Measurements from ENCODE around the gene GSG1L. TPM values are rescaled to one million over a fixed set of nuclear protein-coding genes. Genes with fewer than 3 reads are reported as not detected.

The GSG1L gene
- total and polyA plus RNA-seq, 4 donors, result not detected

- Histone ChIP-seq H3K9me3 (ENCODE audit: control insufficient read depth in 4 of 4, low read length in 3 of 4) (no peaks in the 10 kb centered on the region), H3K4me1 (ENCODE audit: control insufficient read depth in 4 of 4, insufficient read depth in 4 of 4, low read length in 3 of 4) (peaks cover 0 to under 1% (median 0%) of the 10 kb centered on the region in 4 donors), H3K36me3 (ENCODE audit: control insufficient read depth in 4 of 4, insufficient read depth in 3 of 4, low read depth in 1 of 4, low read length in 3 of 4) (no peaks in the 10 kb centered on the region), H3K9ac (ENCODE audit: low read depth in 1 of 2, low read length in 2 of 2) (no peak overlapping the region), H3K4me3 (ENCODE audit: low read depth in 1 of 3, low read length in 3 of 3) (no peak overlapping the region), H3K27me3 (ENCODE audit: control insufficient read depth in 4 of 4, insufficient read depth in 4 of 4, low read length in 3 of 4) (peaks cover 0 to 4% (median 1%) of the 10 kb centered on the region in 4 donors), H3K27ac (ENCODE audit: low read depth in 1 of 2, low read length in 2 of 2) (no peak overlapping the region)
- WGBS, result 87% methylated on average over 7 of the region's 7 CpGs
- DNase-seq (ENCODE audit: low spot score), result no peak
- TF ChIP-seq EGR1 (IDR thresholded peaks at IDR 0.05; ENCODE audit: low read depth in 2 of 2) (no peak), SP1 (IDR thresholded peaks at IDR 0.05) (no peak), YY1 (IDR thresholded peaks at IDR 0.05) (no peak), REST (IDR thresholded peaks at IDR 0.05) (no peak), TAF1 (conservative IDR thresholded peaks at IDR 0.05) (no peak), MAX (IDR thresholded peaks at IDR 0.05) (no peak), JUND (IDR thresholded peaks at IDR 0.05) (no peak), FOXA1 (IDR thresholded peaks at IDR 0.05) (no peak), RXRA (IDR thresholded peaks at IDR 0.05) (no peak), NR2F2 (IDR thresholded peaks at IDR 0.05) (no peak), CTCF (IDR thresholded peaks at IDR 0.05; ENCODE audit: low read depth, low read length, missing input control) (no peak), GABPA (IDR thresholded peaks at IDR 0.05 in 1 of 2, conservative IDR thresholded peaks at IDR 0.05 in 1 of 2) (no peak), HNF4A (conservative IDR thresholded peaks at IDR 0.05) (no peak), ZBTB33 (IDR thresholded peaks at IDR 0.05) (no peak), RAD21 (IDR thresholded peaks at IDR 0.05) (no peak), FOXA2 (IDR thresholded peaks at IDR 0.05) (no peak), HNF4G (IDR thresholded peaks at IDR 0.05) (no peak)
- TF ChIP-seq, protein P1, sequence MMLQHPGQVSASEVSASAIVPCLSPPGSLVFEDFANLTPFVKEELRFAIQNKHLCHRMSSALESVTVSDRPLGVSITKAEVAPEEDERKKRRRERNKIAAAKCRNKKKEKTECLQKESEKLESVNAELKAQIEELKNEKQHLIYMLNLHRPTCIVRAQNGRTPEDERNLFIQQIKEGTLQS (IDR thresholded peaks at IDR 0.05), result no peak
Observed at GRCh38 chr16:28068976-28069375, 5.5 kb upstream of the GSG1L start.
